Effector memory CD4-positive, alpha-beta T cell (primary cell): Measurements from ENCODE around the gene ITPR2.

ENCODE experiments used
- DNase-seq, 3 donors: peaks; one replicate each; pipeline ENCODE4 v3.0.0-alpha.2; 2020
- H3K27ac ChIP-seq: 2 replicates; pipeline ENCODE4 v1.7.0; 2013; ENCODE audit warnings: mild to moderate bottlenecking, low read length, moderate library complexity; ENCODE audit not compliant: insufficient read depth, poor library complexity, severe bottlenecking
- H3K27me3 ChIP-seq: replicated peaks from 2 replicates; pipeline ENCODE4 v1.7.0; 2013; ENCODE audit warnings: mild to moderate bottlenecking, low read length; ENCODE audit not compliant: insufficient read depth, control insufficient read depth, poor library complexity, severe bottlenecking
- H3K36me3 ChIP-seq: 2 replicates; pipeline ENCODE4 v1.7.0; 2013; ENCODE audit warnings: mild to moderate bottlenecking, low read length, moderate library complexity; ENCODE audit not compliant: control insufficient read depth, insufficient read depth
- H3K4me1 ChIP-seq: 2 replicates; pipeline ENCODE4 v1.7.0; 2013; ENCODE audit warnings: low read length, mild to moderate bottlenecking; ENCODE audit not compliant: control insufficient read depth, insufficient read depth, poor library complexity, severe bottlenecking
- H3K4me3 ChIP-seq: 2 replicates; pipeline ENCODE4 v1.7.0; 2013; ENCODE audit warnings: low read length, low read depth, mild to moderate bottlenecking; ENCODE audit not compliant: insufficient read depth, poor library complexity, severe bottlenecking
- H3K9me3 ChIP-seq: 2 replicates; pipeline ENCODE4 v1.7.0; 2013; ENCODE audit warnings: mild to moderate bottlenecking, low read length, moderate library complexity; ENCODE audit not compliant: control insufficient read depth

The ITPR2 gene

GRCh38 chr12:26823390-26823789 lies 9.6 kb downstream of the ITPR2 start:
- no peak overlapping the region for H3K4me3 ChIP-seq
- H3K36me3 ChIP-seq = no peaks in the 10 kb centered on the region
- no peaks in the 10 kb centered on the region for H3K9me3 ChIP-seq
- H3K27ac ChIP-seq = no peak overlapping the region
- DNase-seq = no peak
- no peaks in the 10 kb centered on the region for H3K4me1 ChIP-seq
- no peaks in the 10 kb centered on the region for H3K27me3 ChIP-seq

GRCh38 chr12:26822026-26822425 lies 11.0 kb downstream of the ITPR2 start:
- H3K27me3 ChIP-seq = no peaks in the 10 kb centered on the region
- no peaks in the 10 kb centered on the region for H3K9me3 ChIP-seq
- H3K4me3 ChIP-seq = no peak overlapping the region
- no peaks in the 10 kb centered on the region for H3K4me1 ChIP-seq
- DNase-seq = no peak
- no peaks in the 10 kb centered on the region for H3K36me3 ChIP-seq
- no peak overlapping the region for H3K27ac ChIP-seq

GRCh38 chr12:26821212-26821701 lies 11.7 kb downstream of the ITPR2 start:
- Histone ChIP-seq H3K9me3 (no peaks in the 10 kb centered on the region), H3K27me3 (no peaks in the 10 kb centered on the region), H3K4me1 (no peaks in the 10 kb centered on the region), H3K4me3 (no peak overlapping the region), H3K36me3 (no peaks in the 10 kb centered on the region), H3K27ac (no peak overlapping the region)
- no peak for DNase-seq

GRCh38 chr12:26818636-26819035 lies 14.4 kb downstream of the ITPR2 start:
- no peak for DNase-seq
- no peaks in the 10 kb centered on the region for H3K9me3 ChIP-seq
- no peaks in the 10 kb centered on the region for H3K27me3 ChIP-seq
- H3K36me3 ChIP-seq = no peaks in the 10 kb centered on the region
- no peaks in the 10 kb centered on the region for H3K4me1 ChIP-seq
- no peak overlapping the region for H3K4me3 ChIP-seq
- no peak overlapping the region for H3K27ac ChIP-seq

- Histone ChIP-seq H3K27ac (no peak overlapping the region), H3K36me3 (no peaks in the 10 kb centered on the region), H3K4me1 (no peaks in the 10 kb centered on the region), H3K9me3 (no peaks in the 10 kb centered on the region), H3K4me3 (no peak overlapping the region), H3K27me3 (no peaks in the 10 kb centered on the region)
- no peak for DNase-seq
Observed at GRCh38 chr12:26818201-26818600, 14.8 kb downstream of the ITPR2 start.

GRCh38 chr12:26817183-26817591 lies 15.8 kb downstream of the ITPR2 start:
- DNase-seq = no peak
- Histone ChIP-seq H3K9me3 (no peaks in the 10 kb centered on the region), H3K36me3 (no peaks in the 10 kb centered on the region), H3K27me3 (no peaks in the 10 kb centered on the region), H3K27ac (no peak overlapping the region), H3K4me1 (no peaks in the 10 kb centered on the region), H3K4me3 (no peak overlapping the region)

GRCh38 chr12:26813812-26814211 lies 19.2 kb downstream of the ITPR2 start:
- Histone ChIP-seq H3K4me3 (no peak overlapping the region), H3K36me3 (no peaks in the 10 kb centered on the region), H3K27ac (no peak overlapping the region), H3K4me1 (no peaks in the 10 kb centered on the region), H3K9me3 (no peaks in the 10 kb centered on the region), H3K27me3 (no peaks in the 10 kb centered on the region)
- no peak for DNase-seq

GRCh38 chr12:26810330-26810729 lies 22.7 kb downstream of the ITPR2 start:
- Histone ChIP-seq H3K4me3 (no peak overlapping the region), H3K27ac (no peak overlapping the region), H3K4me1 (no peaks in the 10 kb centered on the region), H3K36me3 (no peaks in the 10 kb centered on the region), H3K27me3 (no peaks in the 10 kb centered on the region), H3K9me3 (no peaks in the 10 kb centered on the region)
- DNase-seq = no peak

GRCh38 chr12:26809611-26810285 lies 23.2 kb downstream of the ITPR2 start:
- Histone ChIP-seq H3K4me1 (no peaks in the 10 kb centered on the region), H3K9me3 (no peaks in the 10 kb centered on the region), H3K27me3 (no peaks in the 10 kb centered on the region), H3K36me3 (no peaks in the 10 kb centered on the region), H3K27ac (no peak overlapping the region), H3K4me3 (no peak overlapping the region)
- no peak for DNase-seq

- Histone ChIP-seq H3K27ac (no peak overlapping the region), H3K4me1 (no peaks in the 10 kb centered on the region), H3K36me3 (no peaks in the 10 kb centered on the region), H3K9me3 (no peaks in the 10 kb centered on the region), H3K27me3 (no peaks in the 10 kb centered on the region), H3K4me3 (no peak overlapping the region)
- no peak for DNase-seq
Observed at GRCh38 chr12:26808766-26809476, 24.1 kb downstream of the ITPR2 start.
